Aorta (tissue), 5 donors: ENCODE results near the gene ZNF605. TPM values are rescaled to one million over a fixed set of nuclear protein-coding genes. Genes with fewer than 3 reads are reported as not detected.
"Not testable (repeated sequence)": the region's sequence is repeated elsewhere in the genome, so short reads cannot be mapped to it uniquely, and the experiment has no call there.

ENCODE experiments used
- ATAC-seq: fragments of 200-7000 bp; cut with Tn5 transposase; one replicate; pipeline ENCODE4 v1.9.1; 2022; ENCODE audit warnings: moderate library complexity; ENCODE audit not compliant: low FRiP score
- DNase-seq, 2 donors: peaks; one replicate each; pipeline ENCODE4 v3.0.0-alpha.2; 2020
- H3K27ac ChIP-seq, 2 donors: one replicate each; pipeline ENCODE4 v1.5.1; 2013; ENCODE audit warnings: low read length in 2 of 2, mild to moderate bottlenecking in 2 of 2, moderate library complexity in 2 of 2, control low read depth in 1 of 2, inconsistent platforms in 1 of 2, low read depth in 1 of 2
- H3K27me3 ChIP-seq, 2 donors: one replicate each; pipeline ENCODE4 v1.6.1; 2013; ENCODE audit warnings: control low read depth in 1 of 2, low read length in 1 of 2, mild to moderate bottlenecking in 1 of 2, moderate library complexity in 1 of 2; ENCODE audit not compliant: insufficient read depth in 2 of 2, control insufficient read depth in 1 of 2
- H3K36me3 ChIP-seq, 2 donors: one replicate each; pipeline ENCODE4 v1.6.1; 2013; ENCODE audit warnings: control low read depth in 1 of 2, low read length in 1 of 2, mild to moderate bottlenecking in 1 of 2; ENCODE audit not compliant: insufficient read depth in 2 of 2, control insufficient read depth in 1 of 2
- H3K4me1 ChIP-seq, 2 donors: one replicate each; pipeline ENCODE4 v1.6.1; 2013; ENCODE audit warnings: low read length in 2 of 2, control low read depth in 1 of 2, mild to moderate bottlenecking in 1 of 2, moderate library complexity in 1 of 2; ENCODE audit not compliant: insufficient read depth in 2 of 2, control insufficient read depth in 1 of 2
- H3K4me3 ChIP-seq, 2 donors: one replicate each; pipeline ENCODE4 v1.5.1; 2013; ENCODE audit warnings: low read length in 2 of 2, control low read depth in 1 of 2, mild to moderate bottlenecking in 1 of 2
- H3K9me3 ChIP-seq: one replicate; pipeline ENCODE4 v1.6.1; 2013; ENCODE audit warnings: mild to moderate bottlenecking, low read length; ENCODE audit not compliant: control insufficient read depth
- WGBS, 2 donors: extraction: QIAGEN DNeasy Blood & Tissue Kit; methylation state at CpG; one replicate each; pipeline ENCODE4 v1.1.7; 2013; 5-methylcytosine and 5-hydroxymethylcytosine counted together
- intact Hi-C, 2 donors: fragments of 100-400 bp; cut with DNase I; formaldehyde crosslinking; loops; one replicate each; pipeline versions ENCODE4 v1.14.2 to v1.15.0; 2022
- polyA plus RNA-seq, 2 donors: library from polyadenylated mRNA; stranded (reverse); fragments of 200-250 nt; gene quantifications; one replicate each; pipeline ENCODE4 v1.2.3, GENCODE V29; 2013
- total RNA-seq, 2 donors: library from RNA; stranded (reverse); fragmentation: NEBNext Ultra II Directional; extraction: Animal tissue kit (Norgen Biotek cat#: 25700); gene quantifications; one replicate each; pipeline ENCODE4 v1.2.1, GENCODE V29; 2021
- donor health status: healthy with polysubstance abuse.
- donor health status: Bipolar disorder and iron deficiency.
- donor health status: DM: no; HTN: no; CAD: no.
- donor health status: DM: no; HTN: no; CAD: no.
- donor health status: DM: yes; HTN: yes; CAD: no.

ZNF605 gene
- total and polyA plus RNA-seq, 4 donors: 1.0 to 19.4 (median 10.3) TPM

DNA sequence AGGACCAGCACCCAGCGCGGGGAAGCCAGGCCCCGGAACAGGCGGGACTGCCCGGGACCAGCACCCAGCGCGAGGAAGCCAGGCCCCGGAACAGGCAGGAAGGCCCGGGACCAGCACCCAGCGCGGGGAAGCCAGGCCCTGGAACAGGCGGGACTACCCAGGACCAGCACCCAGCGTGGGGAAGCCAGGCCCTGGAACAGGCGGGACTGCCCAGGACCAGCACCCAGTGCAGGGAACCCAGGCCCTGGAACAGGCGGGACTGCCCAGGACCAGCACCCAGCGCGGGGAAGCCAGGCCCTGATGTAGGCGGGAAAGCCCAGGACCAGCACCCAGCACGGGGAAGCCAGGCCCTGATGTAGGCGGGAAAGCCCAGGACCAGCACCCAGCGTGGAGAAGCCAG lies 81.5 kb downstream of the ZNF605 start:
- H3K9me3 ChIP-seq, H3K4me1 ChIP-seq, H3K36me3 ChIP-seq, intact Hi-C loops, ATAC-seq, DNase-seq, H3K27ac ChIP-seq, H3K4me3 ChIP-seq, H3K27me3 ChIP-seq: not testable (repeated sequence)
- 93 to 99% methylated on average over 16 to 21 of the region's 21 CpGs for WGBS, 2 donors

DNA sequence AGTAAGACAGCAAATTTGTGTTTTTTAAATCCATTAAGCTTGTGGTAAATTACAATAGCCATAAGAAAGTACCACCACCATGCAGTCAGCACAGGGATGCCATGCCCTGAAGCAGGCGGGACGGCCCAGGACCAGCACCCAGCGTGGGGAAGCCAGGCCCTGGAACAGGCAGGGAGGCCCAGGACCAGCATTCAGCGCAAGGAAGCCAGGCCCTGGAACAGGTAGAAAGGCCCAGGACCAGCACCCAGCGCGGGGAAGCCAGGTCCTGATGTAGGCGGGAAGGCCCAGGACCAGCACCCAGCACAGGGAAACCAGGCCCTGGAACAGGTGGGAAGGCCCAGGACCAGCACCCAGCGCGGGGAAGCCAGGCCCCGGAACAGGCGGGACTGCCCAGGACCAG lies 81.9 kb downstream of the ZNF605 start:
- H3K27ac ChIP-seq: no peak overlapping the region
- WGBS, 2 donors: 98% methylated on average over 11 of the region's 11 CpGs
- no peaks in the 10 kb centered on the region for H3K4me1 ChIP-seq
- H3K36me3 ChIP-seq: peaks cover 0 to 8% of the 10 kb centered on the region in 2 donors
- intact Hi-C loops: no loop called here
- DNase-seq (no peak), ATAC-seq (no peak)
- no peak overlapping the region for H3K4me3 ChIP-seq
- no peaks in the 10 kb centered on the region for H3K27me3 ChIP-seq
- no peaks in the 10 kb centered on the region for H3K9me3 ChIP-seq

- WGBS, 2 donors: 89% methylated on average over 10 of the region's 10 CpGs
- intact Hi-C loops: no loop called here
- ATAC-seq (no peak), DNase-seq (no peak)
- Histone ChIP-seq H3K9me3 (no peaks in the 10 kb centered on the region), H3K4me3 (no peak overlapping the region), H3K27ac (no peak overlapping the region), H3K4me1 (no peaks in the 10 kb centered on the region), H3K27me3 (no peaks in the 10 kb centered on the region), H3K36me3 (peaks cover 0 to 8% of the 10 kb centered on the region in 2 donors)
Measured at GRCh38 chr12:132873724-132874123, 82.4 kb downstream of the ZNF605 start.

GRCh38 chr12:132872975-132873421 lies 83.1 kb downstream of the ZNF605 start:
- intact Hi-C loops: no loop called here
- Histone ChIP-seq H3K36me3 (peaks cover 0 to 8% of the 10 kb centered on the region in 2 donors), H3K4me3 (no peak overlapping the region), H3K9me3 (no peaks in the 10 kb centered on the region), H3K27me3 (no peaks in the 10 kb centered on the region), H3K27ac (no peak overlapping the region), H3K4me1 (no peaks in the 10 kb centered on the region)
- ATAC-seq (no peak), DNase-seq (no peak)
- WGBS, 2 donors: 83 to 86% methylated on average over 12 of the region's 12 CpGs

DNA sequence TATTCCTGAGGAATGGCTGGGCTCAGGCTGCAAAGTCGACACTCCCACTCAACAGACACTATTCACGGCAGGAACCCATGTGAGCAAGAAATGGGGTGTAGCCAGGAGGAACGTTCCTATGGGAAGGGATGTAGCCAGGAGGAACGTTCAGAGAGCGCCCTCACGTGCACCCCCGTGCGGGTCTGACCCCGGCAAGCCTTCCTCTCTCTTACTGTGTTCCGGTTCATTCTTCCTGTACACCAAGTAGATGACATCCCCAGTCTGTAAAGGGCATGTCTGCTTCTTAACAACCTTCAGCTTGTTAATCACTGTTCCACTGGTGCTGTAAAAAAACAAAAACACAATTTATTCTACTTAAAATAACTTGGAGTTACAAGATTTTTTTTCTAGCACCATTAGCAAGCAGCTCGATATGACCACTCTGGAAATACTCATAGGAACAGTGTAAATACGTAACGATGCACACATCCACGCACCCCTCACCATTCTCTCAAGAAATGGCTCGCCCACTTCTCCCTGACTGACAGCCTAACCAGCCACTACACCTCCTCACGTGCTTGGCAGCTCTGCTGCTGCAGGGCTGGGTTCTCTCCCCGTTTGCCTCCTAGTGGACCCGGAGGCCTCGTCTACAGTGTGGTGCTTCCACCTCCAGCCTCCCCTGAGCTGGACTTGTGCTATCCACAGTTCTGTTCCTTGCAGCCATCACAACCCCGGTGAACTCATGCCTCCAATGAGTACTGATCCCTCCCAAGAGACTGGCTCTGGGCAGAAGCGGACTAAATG lies 83.8 kb downstream of the ZNF605 start:
- H3K4me3 ChIP-seq: no peak overlapping the region
- intact Hi-C loops: no loop called here
- ATAC-seq (no peak), DNase-seq (no peak)
- peaks cover 0 to 9% of the 10 kb centered on the region in 2 donors for H3K36me3 ChIP-seq
- no peaks in the 10 kb centered on the region for H3K4me1 ChIP-seq
- H3K27ac ChIP-seq: no peak overlapping the region
- no peaks in the 10 kb centered on the region for H3K9me3 ChIP-seq
- WGBS, 2 donors: 90 to 92% methylated on average over 21 of the region's 21 CpGs
- H3K27me3 ChIP-seq: no peaks in the 10 kb centered on the region

GRCh38 chr12:132869551-132869950 lies 86.6 kb downstream of the ZNF605 start:
- no peak for ATAC-seq
- WGBS, 2 donors: 95 to 96% methylated on average over 14 of the region's 14 CpGs

More at GRCh38 chr12:132869551-132869950, 86.6 kb downstream of the ZNF605 start:
- intact Hi-C loops: no loop called here
- no peaks in the 10 kb centered on the region for H3K4me1 ChIP-seq
- peaks cover 0 to 9% of the 10 kb centered on the region in 2 donors for H3K36me3 ChIP-seq
- no peak overlapping the region for H3K27ac ChIP-seq
- H3K4me3 ChIP-seq: no peak overlapping the region
- H3K9me3 ChIP-seq: no peaks in the 10 kb centered on the region
- H3K27me3 ChIP-seq: no peaks in the 10 kb centered on the region
- DNase-seq: no peak

Other genes starting within 250 kb of the ZNF605 start
- 10 to 100 TPM; 12.9 to 17.3 TPM for gene PGAM5, start 245.5 kb downstream of the ZNF605 start, total RNA-seq
- 1 to 10 TPM; 6.6 to 7.8 TPM for gene PGAM5, start 245.5 kb downstream of the ZNF605 start, polyA plus RNA-seq
- 10 to 100 TPM; 52.0 to 65.1 TPM for gene ANKLE2, start 194.5 kb downstream of the ZNF605 start, total RNA-seq
- gene ANKLE2, start 194.5 kb downstream of the ZNF605 start, polyA plus RNA-seq: 10 to 100 TPM in 1 of 2 donors, 1 to 10 TPM in 1; 7.6 to 55.7 TPM
- 10 to 100 TPM; 83.1 to 91.2 TPM for gene GOLGA3, start 127.4 kb downstream of the ZNF605 start, total RNA-seq
- 10 to 100 TPM; 17.9 to 21.8 TPM for gene GOLGA3, start 127.4 kb downstream of the ZNF605 start, polyA plus RNA-seq
- gene CHFR, start 68.7 kb downstream of the ZNF605 start, total RNA-seq: 10 to 100 TPM; 53.4 to 58.7 TPM
- 10 to 100 TPM in 1 of 2 donors, 1 to 10 TPM in 1; 9.1 to 36.5 TPM for gene CHFR, start 68.7 kb downstream of the ZNF605 start, polyA plus RNA-seq
- 10 to 100 TPM; 10.5 to 16.7 TPM for gene ZNF26, start 30.1 kb upstream of the ZNF605 start, total RNA-seq
- gene ZNF26, start 30.1 kb upstream of the ZNF605 start, polyA plus RNA-seq: 1 to 10 TPM in 1 of 2 donors, under 1 TPM in 1; 0.75 to 6.4 TPM
- gene ZNF84, start 81.2 kb upstream of the ZNF605 start, total RNA-seq: 10 to 100 TPM; 23.3 to 32.1 TPM
- gene ZNF84, start 81.2 kb upstream of the ZNF605 start, polyA plus RNA-seq: 1 to 10 TPM; 9.1 to 9.5 TPM
- gene ZNF140, start 124.6 kb upstream of the ZNF605 start, total RNA-seq: 10 to 100 TPM; 13.2 to 18.0 TPM
- gene ZNF140, start 124.6 kb upstream of the ZNF605 start, polyA plus RNA-seq: 10 to 100 TPM in 1 of 2 donors, 1 to 10 TPM in 1; 9.8 to 15.3 TPM
- 1 to 10 TPM; 3.5 to 4.9 TPM for gene ZNF891, start 174.0 kb upstream of the ZNF605 start, total RNA-seq
- gene ZNF891, start 174.0 kb upstream of the ZNF605 start, polyA plus RNA-seq: 1 to 10 TPM in 1 of 2 donors, under 1 TPM in 1; 0.50 to 1.2 TPM
- gene ZNF10, start 174.3 kb upstream of the ZNF605 start, total RNA-seq: 10 to 100 TPM; 14.8 to 16.2 TPM
- gene ZNF10, start 174.3 kb upstream of the ZNF605 start, polyA plus RNA-seq: 10 to 100 TPM in 1 of 2 donors, 1 to 10 TPM in 1; 3.3 to 19.1 TPM
- 10 to 100 TPM; 15.7 to 18.9 TPM for gene ZNF268, start 225.2 kb upstream of the ZNF605 start, total RNA-seq
- gene ZNF268, start 225.2 kb upstream of the ZNF605 start, polyA plus RNA-seq: 1 to 10 TPM; 4.2 to 5.0 TPM